ENCODE data around the gene GREB1. TPM values are rescaled to one million over a fixed set of nuclear protein-coding genes. Genes with fewer than 3 reads are reported as not detected.
A peak's percentile ranks its signal among the peaks of the same experiment; 100 is the strongest.

GREB1 gene
- total and polyA plus RNA-seq, 2 of the 13 experiments (the other 11 are each of a cell fraction or from before 2014, with no cell fraction given), result 31.3 to 61.2 TPM

GRCh38 chr2:11502740-11503292 lies 31.0 kb upstream of the GREB1 start (continued):
- TF ChIP-seq GPBP1L1 (CRISPR knock-in tag; IDR thresholded peaks at IDR 0.05) (no peak), ZNF354B (CRISPR knock-in tag; IDR thresholded peaks at IDR 0.05) (no peak), SAFB2 (CRISPR knock-in tag; IDR thresholded peaks at IDR 0.05; ENCODE audit: borderline replicate concordance, low read depth) (no peak), LRRFIP1 (CRISPR knock-in tag; conservative IDR thresholded peaks at IDR 0.05) (no peak), ZNF17 (CRISPR knock-in tag; IDR thresholded peaks at IDR 0.05) (no peak), ZNF12 (CRISPR knock-in tag; IDR thresholded peaks at IDR 0.05) (no peak), CBFB (CRISPR knock-in tag; IDR thresholded peaks at IDR 0.05) (no peak), MAF1 (CRISPR knock-in tag; IDR thresholded peaks at IDR 0.05; ENCODE audit: borderline replicate concordance) (no peak), DNMT3B (CRISPR knock-in tag; conservative IDR thresholded peaks at IDR 0.05) (no peak), POGZ (CRISPR knock-in tag; IDR thresholded peaks at IDR 0.05) (peak; percentile 22; the same call in 1 of the 2 replicates), ZNF333 (CRISPR knock-in tag; IDR thresholded peaks at IDR 0.05; ENCODE audit: borderline replicate concordance) (no peak), CENPBD1 (CRISPR knock-in tag; IDR thresholded peaks at IDR 0.05; ENCODE audit: borderline replicate concordance, low read depth) (no peak), CSRNP1 (CRISPR knock-in tag; IDR thresholded peaks at IDR 0.05) (no peak), ZNF780A (CRISPR knock-in tag; IDR thresholded peaks at IDR 0.05) (no peak), CREM (IDR thresholded peaks at IDR 0.05) (peak; percentile 72), CREM (CRISPR knock-in tag; IDR thresholded peaks at IDR 0.05) (no peak), CENPX (CRISPR knock-in tag; IDR thresholded peaks at IDR 0.05) (no peak)

Data from HepG2 (cell line).